Calu3 (cell line): ENCODE data around the gene RARG. TPM values are rescaled to one million over a fixed set of nuclear protein-coding genes. Genes with fewer than 3 reads are reported as not detected.

Source experiments
- BruUV-seq: library from RNA; stranded (reverse); fragments of 400-500 nt; replicated peaks from 2 replicates; lab custom pipeline; 2021; lab: Mats Ljungman, UMichigan
- CTCF ChIA-PET: fragments of 300-600 bp; sonication (Branson Sonifier 250); formaldehyde crosslinking; loops from one replicate; lab custom pipeline; 2022; ENCODE audit warnings: antibody characterized with exemption; lab: Charles Lee
- DNase-seq: peaks from one replicate; pipeline ENCODE4 v3.0.0; 2022
- H3K27ac Mint-ChIP-seq: one replicate; pipeline ENCODE4 v1.8.0; 2022; ENCODE audit warnings: mixed read lengths; ENCODE audit not compliant: unreplicated experiment
- H3K27me3 Mint-ChIP-seq: one replicate; pipeline ENCODE4 v1.8.0; 2022; ENCODE audit warnings: mixed read lengths; ENCODE audit not compliant: unreplicated experiment
- H3K36me3 Mint-ChIP-seq: one replicate; pipeline ENCODE4 v1.8.0; 2022; ENCODE audit warnings: mild to moderate bottlenecking, moderate library complexity, mixed read lengths; ENCODE audit not compliant: insufficient read depth, unreplicated experiment
- H3K4me1 Mint-ChIP-seq: one replicate; pipeline ENCODE4 v1.8.0; 2022; ENCODE audit warnings: mild to moderate bottlenecking, low read depth, mixed read lengths; ENCODE audit not compliant: unreplicated experiment
- H3K4me3 Mint-ChIP-seq: one replicate; pipeline ENCODE4 v1.8.0; 2022; ENCODE audit warnings: mild to moderate bottlenecking, low read depth, moderate library complexity, mixed read lengths; ENCODE audit not compliant: unreplicated experiment
- H3K9me3 Mint-ChIP-seq: one replicate; pipeline ENCODE4 v1.8.0; 2022; ENCODE audit warnings: low read depth, mixed read lengths; ENCODE audit not compliant: unreplicated experiment
- CTCF ChIP-seq: fragments of 200-600 bp; IDR thresholded peaks from one replicate; pipeline ENCODE4 v1.8.0; 2022; ENCODE audit warnings: antibody characterized with exemption; ENCODE audit not compliant: unreplicated experiment
- intact Hi-C: fragments of 100-400 bp; cut with micrococcal nuclease; formaldehyde crosslinking; loops from one replicate; pipeline ENCODE4 v1.10.0; 2022; ENCODE audit not compliant: unreplicated experiment
- total RNA-seq: library from RNA; stranded (reverse); gene quantifications from 2 replicates; pipeline ENCODE4 v1.2.3, GENCODE V29; 2022

RARG gene
- total RNA-seq, 1 experiment from 2014 or later: 36.7 TPM

- Mint-ChIP-seq H3K36me3 (peaks cover 46% of the 10 kb centered on the region), H3K27ac (peak overlapping the region; percentile 78), H3K27me3 (no peaks in the 10 kb centered on the region), H3K9me3 (no peaks in the 10 kb centered on the region), H3K4me1 (peaks cover 54% of the 10 kb centered on the region), H3K4me3 (peak overlapping the region; percentile 74)
- DNase-seq: peak; percentile 84
- no peak for TF ChIP-seq CTCF
- CTCF ChIA-PET: interaction anchor here (0.5 kb wide), 1 partner anchor 363 kb away, joined by 5 read pairs; no protein-coding TSS in a partner anchor
- BruUV-seq: no TSS peak
- intact Hi-C loops: no loop called here
These were observed 1.7 kb downstream of the RARG start for GRCh38 chr12:53230108-53230845.

- TF ChIP-seq CTCF: no peak
- intact Hi-C loops: no loop called here
- CTCF ChIA-PET: interaction anchor here (0.5 kb wide), 1 partner anchor 363 kb away, joined by 5 read pairs; no protein-coding TSS in a partner anchor
These were observed 2.6 kb downstream of the RARG start for GRCh38 chr12:53229454-53229853.

GRCh38 chr12:53227836-53228235, 4.2 kb downstream of the RARG start:
- H3K4me3 Mint-ChIP-seq: no peak overlapping the region
- TF ChIP-seq CTCF: no peak
- CTCF ChIA-PET: no interaction called here

More at GRCh38 chr12:53229454-53229853, 2.6 kb downstream of the RARG start:
- DNase-seq: no peak
- no peaks in the 10 kb centered on the region for H3K27me3 Mint-ChIP-seq
- H3K27ac Mint-ChIP-seq: peak overlapping the region; percentile 78
- no TSS peak for BruUV-seq
- H3K9me3 Mint-ChIP-seq: no peaks in the 10 kb centered on the region
- peaks cover 62% of the 10 kb centered on the region for H3K4me1 Mint-ChIP-seq
- peaks cover 46% of the 10 kb centered on the region for H3K36me3 Mint-ChIP-seq
- H3K4me3 Mint-ChIP-seq: peak overlapping the region; percentile 74

GRCh38 chr12:53227341-53227740, 4.7 kb downstream of the RARG start:
- no peak for TF ChIP-seq CTCF
- Mint-ChIP-seq H3K27ac (no peak overlapping the region), H3K4me1 (peaks cover 71% of the 10 kb centered on the region), H3K4me3 (no peak overlapping the region), H3K27me3 (no peaks in the 10 kb centered on the region), H3K36me3 (peaks cover 41% of the 10 kb centered on the region), H3K9me3 (no peaks in the 10 kb centered on the region)
- no TSS peak for BruUV-seq
- intact Hi-C loops: no loop called here
- CTCF ChIA-PET: no interaction called here
- no peak for DNase-seq

More at GRCh38 chr12:53227836-53228235, 4.2 kb downstream of the RARG start:
- no peaks in the 10 kb centered on the region for H3K9me3 Mint-ChIP-seq
- H3K36me3 Mint-ChIP-seq: peaks cover 46% of the 10 kb centered on the region
- no peak for DNase-seq
- intact Hi-C loops: no loop called here
- no TSS peak for BruUV-seq
- H3K27me3 Mint-ChIP-seq: no peaks in the 10 kb centered on the region
- H3K4me1 Mint-ChIP-seq: peaks cover 69% of the 10 kb centered on the region
- H3K27ac Mint-ChIP-seq: no peak overlapping the region
